Liver (tissue), 9 donors: ENCODE measurements around the gene GAB2. TPM values are rescaled to one million over a fixed set of nuclear protein-coding genes. Genes with fewer than 3 reads are reported as not detected.
"Not testable (repeated sequence)": the region's sequence is repeated elsewhere in the genome, so short reads cannot be mapped to it uniquely, and the experiment has no call there.

Source experiments
- DNase-seq: peaks from one replicate; pipeline ENCODE4 v3.0.0-alpha.2; 2017; ENCODE audit warnings: low spot score
- H3K27ac ChIP-seq, 2 donors: one replicate each; pipeline ENCODE4 v1.7.0; 2013; ENCODE audit warnings: inconsistent platforms in 2 of 2, low read length in 2 of 2, control low read depth in 1 of 2, low read depth in 1 of 2, mild to moderate bottlenecking in 1 of 2
- H3K27me3 ChIP-seq, 4 donors: one replicate each; pipeline versions ENCODE4 v1.6.1 to v1.7.0; 2013; ENCODE audit warnings: low read length in 3 of 4, inconsistent platforms in 1 of 4, mild to moderate bottlenecking in 1 of 4, moderate library complexity in 1 of 4; ENCODE audit not compliant: control insufficient read depth in 4 of 4, insufficient read depth in 4 of 4
- H3K36me3 ChIP-seq, 4 donors: one replicate each; pipeline versions ENCODE4 v1.6.1 to v1.7.0; 2013; ENCODE audit warnings: low read length in 3 of 4, mild to moderate bottlenecking in 3 of 4, low read depth in 1 of 4, moderate library complexity in 1 of 4; ENCODE audit not compliant: control insufficient read depth in 4 of 4, insufficient read depth in 3 of 4
- H3K4me1 ChIP-seq, 4 donors: one replicate each; pipeline versions ENCODE4 v1.6.1 to v1.7.0; 2013; ENCODE audit warnings: low read length in 3 of 4, mild to moderate bottlenecking in 3 of 4, moderate library complexity in 1 of 4; ENCODE audit not compliant: control insufficient read depth in 4 of 4, insufficient read depth in 4 of 4
- H3K4me3 ChIP-seq, 3 donors: one replicate each; pipeline versions ENCODE4 v1.6.1 to v1.7.0; 2013; ENCODE audit warnings: low read length in 3 of 3, control low read depth in 1 of 3, low read depth in 1 of 3, mild to moderate bottlenecking in 1 of 3
- H3K9ac ChIP-seq, 2 donors: one replicate each; pipeline ENCODE4 v1.7.0; 2013; ENCODE audit warnings: low read length in 2 of 2, mild to moderate bottlenecking in 2 of 2, moderate library complexity in 2 of 2, control low read depth in 1 of 2, low read depth in 1 of 2
- H3K9me3 ChIP-seq, 4 donors: one replicate each; pipeline versions ENCODE4 v1.6.1 to v1.7.0; 2013; ENCODE audit warnings: low read length in 3 of 4; ENCODE audit not compliant: control insufficient read depth in 4 of 4
- EGR1 ChIP-seq, 2 donors: IDR thresholded peaks; 2 replicates each; pipeline ENCODE4 v1.6.1; 2016 to 2018; ENCODE audit warnings: antibody characterized with exemption in 2 of 2, low read depth in 2 of 2
- FOXA2 ChIP-seq: IDR thresholded peaks from 2 replicates; pipeline ENCODE4 v1.6.1; 2016; ENCODE audit warnings: antibody characterized with exemption
- GABPA ChIP-seq, 2 donors: IDR thresholded peaks in 1 of 2; conservative IDR thresholded peaks in 1 of 2; 2 replicates each; pipeline ENCODE4 v1.6.1; 2016; ENCODE audit warnings: antibody characterized with exemption in 2 of 2, mild to moderate bottlenecking in 1 of 2, moderate library complexity in 1 of 2
- HNF4A ChIP-seq, 2 donors: conservative IDR thresholded peaks; 2 replicates each; pipeline ENCODE4 v1.6.1; 2016; ENCODE audit warnings: antibody characterized with exemption in 2 of 2, mild to moderate bottlenecking in 2 of 2
- HNF4G ChIP-seq: IDR thresholded peaks from 2 replicates; pipeline ENCODE4 v1.6.1; 2016; ENCODE audit warnings: antibody characterized with exemption
- JUND ChIP-seq, 2 donors: IDR thresholded peaks; 2 replicates each; pipeline ENCODE4 v1.6.1; 2016; ENCODE audit warnings: antibody characterized with exemption in 2 of 2
- MAX ChIP-seq: IDR thresholded peaks from 2 replicates; pipeline ENCODE4 v1.6.1; 2016; ENCODE audit warnings: antibody characterized with exemption
- NR2F2 ChIP-seq: IDR thresholded peaks from 2 replicates; pipeline ENCODE4 v1.6.1; 2016; ENCODE audit warnings: antibody characterized with exemption
- RAD21 ChIP-seq, 2 donors: IDR thresholded peaks; 2 replicates each; pipeline ENCODE4 v1.6.1; 2016; ENCODE audit warnings: antibody characterized with exemption in 2 of 2, mild to moderate bottlenecking in 2 of 2
- RXRA ChIP-seq, 2 donors: IDR thresholded peaks; 2 replicates each; pipeline ENCODE4 v1.6.1; 2017 to 2018; ENCODE audit warnings: antibody characterized with exemption in 2 of 2, mild to moderate bottlenecking in 1 of 2
- TAF1 ChIP-seq: conservative IDR thresholded peaks from 2 replicates; pipeline ENCODE4 v1.6.1; 2016; ENCODE audit warnings: antibody characterized with exemption, mild to moderate bottlenecking
- YY1 ChIP-seq: IDR thresholded peaks from 2 replicates; pipeline ENCODE4 v1.6.1; 2016; ENCODE audit warnings: antibody characterized with exemption, mild to moderate bottlenecking
- ZBTB33 ChIP-seq: IDR thresholded peaks from 2 replicates; pipeline ENCODE4 v1.6.1; 2016; ENCODE audit warnings: antibody characterized with exemption
- WGBS: extraction: QIAGEN DNeasy Blood & Tissue Kit; methylation state at CpG from one replicate; pipeline ENCODE4 v1.1.7; 2013; 5-methylcytosine and 5-hydroxymethylcytosine counted together
- polyA plus RNA-seq, 2 donors: library from polyadenylated mRNA; stranded (reverse) in 1 of 2; unstranded in 1 of 2; fragments of 200-250 nt in 1 of 2; fragments of >200 nt in 1 of 2; fragmentation: Nextera tagmentation in 1 of 2; extraction: Ambion mirVana in 1 of 2; gene quantifications; one replicate each; pipeline versions ENCODE4 v1.2.1 to v1.2.3, GENCODE V29; 2013 to 2015
- total RNA-seq, 2 donors: library from RNA; depleted of rRNA; stranded (reverse); fragments of >200 nt; gene quantifications; one replicate each; pipeline ENCODE4 v1.2.3, GENCODE V29; 2014
- donor health status: healthy.
- donor health status: healthy.
- donor health status: healthy.
- donor health status: healthy.
- donor health status: healthy.

The GAB2 gene
- total and polyA plus RNA-seq, 4 donors, result 1.3 to 3.6 (median 2.5) TPM

- no peaks in the 10 kb centered on the region for H3K4me1 ChIP-seq
- no peak for DNase-seq
- H3K4me3 ChIP-seq, result no peak overlapping the region
- 92% methylated on average over 4 of the region's 4 CpGs for WGBS
- H3K27me3 ChIP-seq, result no peaks in the 10 kb centered on the region
- peaks cover 0 to 20% (median 6%) of the 10 kb centered on the region in 4 donors for H3K36me3 ChIP-seq
- H3K27ac ChIP-seq, result no peak overlapping the region
- no peaks in the 10 kb centered on the region for H3K9me3 ChIP-seq
- H3K9ac ChIP-seq, result no peak overlapping the region
- TF ChIP-seq RAD21 (IDR thresholded peaks at IDR 0.05) (no peak), HNF4A (conservative IDR thresholded peaks at IDR 0.05) (no peak), NR2F2 (no peak), FOXA2 (no peak), MAX (no peak), TAF1 (no peak), YY1 (no peak), ZBTB33 (no peak), GABPA (IDR thresholded peaks at IDR 0.05 in 1 of 2, conservative IDR thresholded peaks at IDR 0.05 in 1 of 2) (no peak), RXRA (IDR thresholded peaks at IDR 0.05) (no peak), HNF4G (no peak), EGR1 (IDR thresholded peaks at IDR 0.05; ENCODE audit: low read depth in 2 of 2) (no peak), JUND (IDR thresholded peaks at IDR 0.05) (no peak)
Measured at GRCh38 chr11:78224506-78224905, 193.1 kb downstream of the GAB2 start.

- Histone ChIP-seq H3K27ac (no peak overlapping the region), H3K36me3 (peaks cover 1 to 28% (median 11%) of the 10 kb centered on the region in 4 donors), H3K4me3 (no peak overlapping the region), H3K9ac (no peak overlapping the region), H3K9me3 (no peaks in the 10 kb centered on the region), H3K27me3 (no peaks in the 10 kb centered on the region), H3K4me1 (no peaks in the 10 kb centered on the region)
- no peak for DNase-seq
- TF ChIP-seq YY1 (no peak), HNF4A (conservative IDR thresholded peaks at IDR 0.05) (no peak)
- 95% methylated on average over 9 of the region's 9 CpGs for WGBS
Measured at GRCh38 chr11:78223320-78223954, 194.2 kb downstream of the GAB2 start.

- WGBS, result 86% methylated on average over 10 of the region's 10 CpGs
- not testable (repeated sequence) for H3K27ac ChIP-seq, H3K4me3 ChIP-seq, H3K9ac ChIP-seq, H3K9me3 ChIP-seq, H3K4me1 ChIP-seq, H3K27me3 ChIP-seq, DNase-seq
- peaks cover 1 to 28% (median 11%) of the 10 kb centered on the region in 4 donors for H3K36me3 ChIP-seq
Measured at GRCh38 chr11:78222726-78223125, 194.9 kb downstream of the GAB2 start.
